Transverse colon (tissue), 3 donors: ENCODE measurements around the gene FNDC3B.

Experiments
- EP300 ChIP-seq: sonication (generic); formaldehyde crosslinking; IDR thresholded peaks from one replicate; pipeline ENCODE4 v1.6.1; 2017; ENCODE audit warnings: antibody characterized with exemption, low read depth
- POLR2A ChIP-seq: fragments of 450-650 bp; IDR thresholded peaks from one replicate; pipeline ENCODE4 v1.6.1; 2016; ENCODE audit warnings: antibody characterized with exemption, mild to moderate bottlenecking, moderate library complexity
- TF ChIP-seq, protein P1 (sequence below), 5 experiments: fragments of 200-600 bp in 3 of 5; fragments of 450-650 bp in 2 of 5; sonication (generic) in 3 of 5; IDR thresholded peaks; 1 replicate in 2 of 5; 2 replicates in 3 of 5; pipeline ENCODE4 v1.5.1; 2016 to 2017; ENCODE audit warnings: antibody characterized with exemption in 5 of 5, inconsistent platforms in 3 of 5, mild to moderate bottlenecking in 2 of 5, moderate library complexity in 1 of 5

DNA sequence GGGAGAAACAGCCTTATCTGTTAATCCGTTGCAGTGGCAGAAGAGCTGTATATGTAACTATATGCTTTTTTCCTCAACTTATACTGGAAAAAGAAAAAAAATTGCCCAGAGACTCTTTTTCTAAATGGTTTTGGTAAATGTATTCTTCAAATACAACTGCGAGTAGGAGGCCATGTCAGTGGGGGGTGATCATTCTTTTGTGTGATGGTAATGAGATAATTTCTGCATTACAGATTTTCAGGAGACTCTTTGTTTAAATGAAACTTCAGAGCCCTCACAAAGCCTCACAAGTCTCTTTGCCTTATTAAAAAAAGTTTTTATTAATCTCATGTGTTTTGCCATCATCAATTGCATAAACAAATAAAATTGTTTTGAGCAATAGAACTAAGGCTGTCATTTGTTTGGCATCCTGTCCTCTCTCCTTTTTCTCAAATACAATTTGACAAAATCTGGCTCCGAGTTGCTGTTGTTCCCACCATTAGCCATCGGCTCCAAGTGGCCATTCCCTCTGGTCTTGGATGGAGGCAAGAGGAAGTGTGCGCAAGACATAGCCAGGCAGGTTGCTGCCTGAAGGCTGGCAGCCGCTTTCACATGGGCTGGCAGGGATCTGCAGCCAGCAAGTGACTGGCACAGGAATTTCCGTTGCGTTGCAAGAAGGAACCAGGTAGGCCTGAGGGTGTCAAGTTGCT is 116.7 kb downstream of the FNDC3B start:
- TF ChIP-seq POLR2A (no peak), EP300 (no peak)
- TF ChIP-seq, protein P1, sequence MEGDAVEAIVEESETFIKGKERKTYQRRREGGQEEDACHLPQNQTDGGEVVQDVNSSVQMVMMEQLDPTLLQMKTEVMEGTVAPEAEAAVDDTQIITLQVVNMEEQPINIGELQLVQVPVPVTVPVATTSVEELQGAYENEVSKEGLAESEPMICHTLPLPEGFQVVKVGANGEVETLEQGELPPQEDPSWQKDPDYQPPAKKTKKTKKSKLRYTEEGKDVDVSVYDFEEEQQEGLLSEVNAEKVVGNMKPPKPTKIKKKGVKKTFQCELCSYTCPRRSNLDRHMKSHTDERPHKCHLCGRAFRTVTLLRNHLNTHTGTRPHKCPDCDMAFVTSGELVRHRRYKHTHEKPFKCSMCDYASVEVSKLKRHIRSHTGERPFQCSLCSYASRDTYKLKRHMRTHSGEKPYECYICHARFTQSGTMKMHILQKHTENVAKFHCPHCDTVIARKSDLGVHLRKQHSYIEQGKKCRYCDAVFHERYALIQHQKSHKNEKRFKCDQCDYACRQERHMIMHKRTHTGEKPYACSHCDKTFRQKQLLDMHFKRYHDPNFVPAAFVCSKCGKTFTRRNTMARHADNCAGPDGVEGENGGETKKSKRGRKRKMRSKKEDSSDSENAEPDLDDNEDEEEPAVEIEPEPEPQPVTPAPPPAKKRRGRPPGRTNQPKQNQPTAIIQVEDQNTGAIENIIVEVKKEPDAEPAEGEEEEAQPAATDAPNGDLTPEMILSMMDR (IDR thresholded peaks at IDR 0.05), result no peak
